Measurements from ENCODE around the gene PSMG3.

GRCh38 chr7:1546909-1547776 lies 22.7 kb downstream of the PSMG3 start:
- TF ChIP-seq CTCF (conservative IDR thresholded peaks at IDR 0.05) (no peak), ZFX (IDR thresholded peaks at IDR 0.05) (no peak)
